Suprapubic skin (tissue), 4 donors: Measurements from ENCODE around the gene ZNF497.

Source experiments
- POLR2A ChIP-seq, 2 donors: fragments of 450-650 bp; IDR thresholded peaks; one replicate each; pipeline ENCODE4 v1.6.1; 2017; ENCODE audit warnings: antibody characterized with exemption in 2 of 2, mild to moderate bottlenecking in 2 of 2, moderate library complexity in 2 of 2
- POLR2AphosphoS5 ChIP-seq, 3 donors: sonication (generic); formaldehyde crosslinking; IDR thresholded peaks; one replicate each; pipeline ENCODE4 v1.6.1; 2017; ENCODE audit warnings: antibody characterized with exemption in 3 of 3

DNA sequence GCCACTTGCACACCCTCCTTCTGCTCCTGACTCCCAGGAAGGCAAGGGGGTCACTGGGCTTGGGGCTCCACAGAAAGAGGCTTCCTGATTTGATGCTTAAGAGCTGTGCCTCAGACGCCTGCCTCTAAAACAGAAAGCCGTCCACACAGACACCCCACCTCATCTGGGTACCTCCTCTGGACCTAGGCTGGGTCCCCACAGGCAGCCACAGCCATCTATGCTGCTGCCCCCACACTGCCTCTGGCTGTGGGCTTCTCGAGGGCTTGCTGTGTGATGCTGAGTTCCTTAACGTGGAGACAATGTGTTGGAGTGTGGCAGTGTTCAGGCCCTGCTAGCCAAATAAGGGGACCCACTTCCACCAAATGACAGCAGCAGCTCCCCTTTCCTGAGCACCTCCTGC is 44.3 kb downstream of the ZNF497 start:
- no peak for TF ChIP-seq POLR2A (IDR thresholded peaks at IDR 0.05)
- TF ChIP-seq POLR2AphosphoS5 (IDR thresholded peaks at IDR 0.05): no peak
